ENCODE results near the gene B3GNT7.

GRCh38 chr2:231425291-231425810, 29.8 kb downstream of the B3GNT7 start:
- TF ChIP-seq CTCF (IDR thresholded peaks at IDR 0.05; ENCODE audit: low read length) (no peak), EZH2 (optimal IDR thresholded peaks at IDR 0.05; ENCODE audit: low read depth, low read length) (no peak), EZH2phosphoT487 (IDR thresholded peaks at IDR 0.05; ENCODE audit: low read length) (no peak)
